Measurements from ENCODE around the gene EFCC1. TPM values are rescaled to one million over a fixed set of nuclear protein-coding genes. Genes with fewer than 3 reads are reported as not detected.
A peak's percentile ranks its signal among the peaks of the same experiment; 100 is the strongest.

The EFCC1 gene
- total and polyA plus RNA-seq, 2 of the 13 experiments (the other 11 are each of a cell fraction or from before 2014, with no cell fraction given): not detected

DNA sequence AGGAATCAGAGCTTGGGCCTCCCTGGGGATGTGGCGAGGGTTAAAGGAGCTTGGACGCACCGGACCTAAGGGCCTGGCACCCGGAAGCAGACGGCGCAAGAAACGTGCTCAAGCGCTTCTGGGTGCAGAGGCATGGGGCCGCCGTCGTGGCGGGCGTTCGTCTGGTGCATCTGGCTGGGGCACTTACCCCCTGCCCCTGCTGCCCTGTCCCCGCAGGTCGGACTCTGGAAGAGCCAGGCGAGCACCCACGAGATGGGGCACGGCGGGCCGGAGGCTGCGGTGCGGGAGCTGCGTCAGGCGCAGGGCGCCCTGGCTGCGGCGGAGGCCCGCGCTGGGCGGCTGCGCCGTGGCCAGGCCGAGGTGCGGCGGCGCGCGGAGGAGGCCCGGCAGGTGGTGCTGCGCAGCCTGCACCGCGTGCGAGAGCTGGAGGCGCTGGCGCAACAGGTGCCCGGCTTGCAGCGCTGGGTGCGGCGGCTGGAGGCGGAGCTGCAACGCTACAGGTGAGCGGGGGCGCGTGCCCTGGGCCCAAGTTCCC, 2.5 kb downstream of the EFCC1 start (continued):
- no peak for TF ChIP-seq CENPT (CRISPR knock-in tag; IDR thresholded peaks at IDR 0.05; ENCODE audit: low read depth)
- no peak for TF ChIP-seq ZSCAN30 (CRISPR knock-in tag; IDR thresholded peaks at IDR 0.05)
- TF ChIP-seq, protein P1, sequence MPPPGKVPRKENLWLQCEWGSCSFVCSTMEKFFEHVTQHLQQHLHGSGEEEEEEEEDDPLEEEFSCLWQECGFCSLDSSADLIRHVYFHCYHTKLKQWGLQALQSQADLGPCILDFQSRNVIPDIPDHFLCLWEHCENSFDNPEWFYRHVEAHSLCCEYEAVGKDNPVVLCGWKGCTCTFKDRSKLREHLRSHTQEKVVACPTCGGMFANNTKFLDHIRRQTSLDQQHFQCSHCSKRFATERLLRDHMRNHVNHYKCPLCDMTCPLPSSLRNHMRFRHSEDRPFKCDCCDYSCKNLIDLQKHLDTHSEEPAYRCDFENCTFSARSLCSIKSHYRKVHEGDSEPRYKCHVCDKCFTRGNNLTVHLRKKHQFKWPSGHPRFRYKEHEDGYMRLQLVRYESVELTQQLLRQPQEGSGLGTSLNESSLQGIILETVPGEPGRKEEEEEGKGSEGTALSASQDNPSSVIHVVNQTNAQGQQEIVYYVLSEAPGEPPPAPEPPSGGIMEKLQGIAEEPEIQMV (CRISPR knock-in tag; IDR thresholded peaks at IDR 0.05; ENCODE audit: low read depth): no peak
- no peak for TF ChIP-seq NFATC3 (CRISPR knock-in tag; IDR thresholded peaks at IDR 0.05)
- TF ChIP-seq ZNF614 (CRISPR knock-in tag; IDR thresholded peaks at IDR 0.05; ENCODE audit: borderline replicate concordance): no peak
- peak; percentile 72; the same call in 1 of the 2 replicates for TF ChIP-seq RNF2 (conservative IDR thresholded peaks at IDR 0.05; ENCODE audit: low read depth)
- TF ChIP-seq WIZ (CRISPR knock-in tag; IDR thresholded peaks at IDR 0.05): no peak
- TF ChIP-seq ZNF430 (CRISPR knock-in tag; IDR thresholded peaks at IDR 0.05): no peak
- 0 out of 2 replicates have a peak, but pooled peaks have one; percentile 36 for TF ChIP-seq MTA1 (CRISPR knock-in tag; IDR thresholded peaks at IDR 0.05; ENCODE audit: borderline replicate concordance)
- TF ChIP-seq PTBP1 (IDR thresholded peaks at IDR 0.05; ENCODE audit: low read depth, low read length, poor library complexity, severe bottlenecking): no peak
- TF ChIP-seq RFX5 (IDR thresholded peaks at IDR 0.05; ENCODE audit: low read depth, low read length): no peak

- H3K27me3 ChIP-seq (ENCODE audit: control insufficient read depth in 1 of 2, insufficient read depth in 2 of 2, low read length in 2 of 2): peaks cover under 1 to 61% of the 10 kb centered on the region in 2 experiments
- H3K4me2 ChIP-seq (ENCODE audit: low read depth, low read length): peak overlapping the region; percentile 53; the same call in 1 of the 2 replicates
- H3K79me2 ChIP-seq (ENCODE audit: insufficient read depth, low read length): no peaks in the 10 kb centered on the region
- H3K36me3 ChIP-seq (replicated peaks in 1 of 2; ENCODE audit: control insufficient read depth in 1 of 2, insufficient read depth in 2 of 2, low read length in 2 of 2): no peaks in the 10 kb centered on the region
- H3K9ac ChIP-seq (ENCODE audit: insufficient read depth, low read depth, low read length): no peak overlapping the region
- H2AFZ ChIP-seq (ENCODE audit: low read length): no peak overlapping the region
- POLR2A ChIA-PET: interaction anchor here (1.7 kb wide), 1 partner anchor 12 kb away, joined by 3 read pairs; no protein-coding TSS in a partner anchor
- FAIRE-seq (no peak), DNase-seq (ENCODE audit: low spot score) (no peak), ATAC-seq (no peak)
- WGBS (ENCODE audit: low lambda C conversion rate): 50% methylated on average over 4 of the region's 6 CpGs
- H3K9me3 ChIP-seq (ENCODE audit: low read length): no peaks in the 10 kb centered on the region
- H3K4me1 ChIP-seq (ENCODE audit: insufficient read depth, low read length): peaks cover 43% of the 10 kb centered on the region
- CTCF ChIA-PET (ENCODE audit: low intra/inter-chr PET ratio, low total read pairs): no interaction called here
- no TSS peak for BruUV-seq (replicated peaks)
- in situ Hi-C loops (cut with HindIII; ENCODE audit: extremely low pct_ligation_motif_present, low pct_unique_long_range_greater_than_20kb) (no loop called here), intact Hi-C loops (cut with micrococcal nuclease; ENCODE audit: unreplicated experiment) (no loop called here)
- no peaks in the 10 kb centered on the region for H4K20me1 ChIP-seq (ENCODE audit: insufficient read depth, low read length)
- no peak overlapping the region for H3K27ac ChIP-seq (ENCODE audit: extremely low read length, insufficient read depth, low read length)
- no peak overlapping the region for H3K4me3 ChIP-seq (replicated peaks in 1 of 3; ENCODE audit: insufficient read depth in 1 of 3, low read depth in 2 of 3, low read length in 3 of 3)
- TF ChIP-seq ZBTB21 (CRISPR knock-in tag; IDR thresholded peaks at IDR 0.05) (no peak), NFAT5 (CRISPR knock-in tag; IDR thresholded peaks at IDR 0.05) (no peak)
Observed at GRCh38 chr3:129004639-129005295, 3.7 kb downstream of the EFCC1 start.

All from HepG2 (cell line).